Lower lobe of right lung (tissue), 2 donors: Measurements from ENCODE around the gene JAM2. TPM values are rescaled to one million over a fixed set of nuclear protein-coding genes. Genes with fewer than 3 reads are reported as not detected.

Experiments used
- ATAC-seq, 2 donors: fragments of 200-7000 bp; cut with Tn5 transposase; one replicate each; pipeline ENCODE4 v1.9.1; 2020 to 2022; ENCODE audit warnings: mild to moderate bottlenecking in 2 of 2, moderate library complexity in 2 of 2
- DNase-seq: peaks from one replicate; pipeline ENCODE4 v3.0.0-alpha.2; 2020
- H3K27ac ChIP-seq: fragments of 200-600 bp; one replicate; pipeline ENCODE4 v1.8.0; 2022
- H3K27me3 ChIP-seq: fragments of 200-600 bp; one replicate; pipeline ENCODE4 v1.8.0; 2022; ENCODE audit warnings: low read depth
- H3K36me3 ChIP-seq: fragments of 200-600 bp; one replicate; pipeline ENCODE4 v1.8.0; 2022; ENCODE audit warnings: mild to moderate bottlenecking
- H3K4me1 ChIP-seq: fragments of 200-600 bp; one replicate; pipeline ENCODE4 v1.8.0; 2022
- H3K4me3 ChIP-seq: fragments of 200-600 bp; one replicate; pipeline ENCODE4 v1.8.0; 2022; ENCODE audit warnings: mild to moderate bottlenecking
- H3K9me3 ChIP-seq: fragments of 200-600 bp; one replicate; pipeline ENCODE4 v1.8.0; 2022
- intact Hi-C: fragments of 100-400 bp; cut with DNase I; formaldehyde crosslinking; loops from one replicate; pipeline ENCODE4 v1.11.0; 2022
- total RNA-seq: library from RNA; stranded (reverse); fragmentation: NEBNext Ultra II Directional; extraction: Animal tissue kit (Norgen Biotek cat#: 25700); gene quantifications from one replicate; pipeline ENCODE4 v1.2.1, GENCODE V29; 2021
- TF ChIP-seq, protein P1 (sequence below): fragments of 200-600 bp; IDR thresholded peaks from one replicate; pipeline ENCODE4 v1.8.0; 2022; ENCODE audit warnings: antibody characterized with exemption, mild to moderate bottlenecking
- donor health status: DM: no; HTN: yes; CAD: no; lungs with severe emphysema.

The JAM2 gene
- total RNA-seq, 1 donor from 2014 or later = 36.2 TPM

DNA sequence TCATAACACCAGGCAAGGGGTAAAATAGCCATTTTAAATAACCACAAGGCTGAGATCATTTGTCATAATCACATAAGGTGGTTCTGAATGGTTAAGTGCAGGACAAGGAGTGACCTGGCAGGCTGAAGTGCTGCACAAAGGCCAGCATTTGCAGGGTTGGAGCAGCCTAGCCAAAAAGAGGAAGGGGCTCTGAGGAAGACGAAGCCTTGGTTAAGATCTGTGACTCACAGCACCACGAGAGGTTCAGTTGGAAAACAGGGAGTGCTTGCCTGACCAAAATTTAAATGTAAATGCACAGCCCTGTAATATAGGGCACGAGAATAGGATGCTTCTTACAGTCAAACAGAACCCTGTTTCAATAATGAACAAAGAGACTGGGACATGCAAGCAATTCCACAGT is 83.6 kb downstream of the JAM2 start:
- peaks cover 71% of the 10 kb centered on the region for H3K36me3 ChIP-seq
- H3K27ac ChIP-seq = no peak overlapping the region
- DNase-seq = no peak

DNA sequence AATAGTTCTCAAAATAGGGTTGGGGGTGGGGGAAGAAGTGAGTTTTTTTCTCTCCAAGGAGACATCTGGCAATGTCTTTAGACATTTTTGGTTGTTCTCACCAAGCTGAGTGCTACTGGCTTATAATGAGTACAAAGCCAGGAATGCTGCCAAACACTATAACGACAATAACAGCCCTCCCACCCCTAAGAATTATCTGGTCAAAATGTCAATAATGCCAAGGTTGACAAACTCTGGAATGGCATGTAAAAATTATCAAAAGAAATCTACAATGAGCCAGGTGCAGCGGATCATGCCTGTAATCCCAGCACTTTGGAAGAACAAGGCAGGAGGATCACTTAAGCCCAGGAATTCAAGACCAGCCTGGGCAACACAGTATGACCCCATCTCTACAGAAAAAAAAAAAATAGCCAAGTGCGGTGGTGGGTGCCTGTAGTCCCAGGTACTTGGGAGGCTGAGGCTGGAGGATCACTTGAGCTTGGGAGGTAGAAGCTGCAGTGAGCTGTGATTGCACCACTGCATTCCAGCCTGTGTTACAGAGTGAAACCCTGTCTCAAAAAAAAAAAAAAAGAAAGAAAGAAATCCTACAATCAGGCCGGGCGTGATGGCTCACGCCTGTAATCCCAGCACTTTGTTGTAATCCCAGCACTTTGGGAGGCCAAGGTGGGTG is 93.2 kb downstream of the JAM2 start:
- DNase-seq (no peak), ATAC-seq (no peak)
- Histone ChIP-seq H3K27ac (no peak overlapping the region), H3K4me1 (peaks cover 48% of the 10 kb centered on the region), H3K4me3 (no peak overlapping the region), H3K9me3 (no peaks in the 10 kb centered on the region), H3K27me3 (no peaks in the 10 kb centered on the region), H3K36me3 (peaks cover 34% of the 10 kb centered on the region)
- intact Hi-C loops = no loop called here
- TF ChIP-seq, protein P1, sequence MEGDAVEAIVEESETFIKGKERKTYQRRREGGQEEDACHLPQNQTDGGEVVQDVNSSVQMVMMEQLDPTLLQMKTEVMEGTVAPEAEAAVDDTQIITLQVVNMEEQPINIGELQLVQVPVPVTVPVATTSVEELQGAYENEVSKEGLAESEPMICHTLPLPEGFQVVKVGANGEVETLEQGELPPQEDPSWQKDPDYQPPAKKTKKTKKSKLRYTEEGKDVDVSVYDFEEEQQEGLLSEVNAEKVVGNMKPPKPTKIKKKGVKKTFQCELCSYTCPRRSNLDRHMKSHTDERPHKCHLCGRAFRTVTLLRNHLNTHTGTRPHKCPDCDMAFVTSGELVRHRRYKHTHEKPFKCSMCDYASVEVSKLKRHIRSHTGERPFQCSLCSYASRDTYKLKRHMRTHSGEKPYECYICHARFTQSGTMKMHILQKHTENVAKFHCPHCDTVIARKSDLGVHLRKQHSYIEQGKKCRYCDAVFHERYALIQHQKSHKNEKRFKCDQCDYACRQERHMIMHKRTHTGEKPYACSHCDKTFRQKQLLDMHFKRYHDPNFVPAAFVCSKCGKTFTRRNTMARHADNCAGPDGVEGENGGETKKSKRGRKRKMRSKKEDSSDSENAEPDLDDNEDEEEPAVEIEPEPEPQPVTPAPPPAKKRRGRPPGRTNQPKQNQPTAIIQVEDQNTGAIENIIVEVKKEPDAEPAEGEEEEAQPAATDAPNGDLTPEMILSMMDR = no peak

More for the DNA sequence above, 83.6 kb downstream of the JAM2 start:
- no peak for ATAC-seq
- Histone ChIP-seq H3K9me3 (no peaks in the 10 kb centered on the region), H3K4me3 (no peak overlapping the region), H3K4me1 (no peaks in the 10 kb centered on the region), H3K27me3 (no peaks in the 10 kb centered on the region)
- TF ChIP-seq, protein P1 = no peak
- intact Hi-C loops = no loop called here

DNA sequence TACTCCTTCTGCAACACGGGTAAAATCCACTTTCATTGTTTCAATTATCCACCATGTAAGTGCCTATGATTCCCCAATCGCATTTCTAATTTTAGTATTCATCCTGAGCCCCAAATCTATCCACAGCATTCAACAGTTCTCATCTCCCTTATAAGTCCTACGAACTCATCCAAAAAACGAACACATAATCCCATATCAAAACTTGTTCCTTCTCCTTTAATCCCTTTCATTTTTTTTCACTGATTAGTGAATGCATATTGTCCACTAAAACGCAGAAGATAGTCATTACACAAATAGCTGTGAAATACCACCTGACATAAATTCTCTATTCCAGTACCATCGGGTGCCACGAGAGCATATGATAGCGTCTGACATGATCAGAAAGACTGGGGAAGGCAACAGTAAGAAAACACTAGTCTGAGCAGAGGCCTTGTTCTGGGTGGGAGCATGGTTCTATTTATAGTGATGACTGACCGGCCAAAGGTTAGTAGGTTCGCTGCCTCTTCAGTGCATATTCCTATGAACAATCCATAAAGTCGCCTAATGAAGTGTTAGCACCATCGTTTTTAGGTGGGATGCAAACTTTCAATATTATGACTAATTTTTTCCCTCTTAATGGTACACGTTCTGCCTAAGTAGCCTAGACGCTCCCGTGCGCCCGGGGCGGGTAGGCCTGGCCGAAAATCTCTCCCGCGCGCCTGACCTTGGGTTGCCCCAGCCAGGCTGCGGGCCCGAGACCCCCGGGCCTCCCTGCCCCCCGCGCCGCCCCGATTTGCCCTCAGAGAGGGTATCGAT is 95.0 kb downstream of the JAM2 start:
- H3K36me3 ChIP-seq = peaks cover 15% of the 10 kb centered on the region
- H3K4me3 ChIP-seq = peak overlapping the region; percentile 87
- peaks cover 52% of the 10 kb centered on the region for H3K4me1 ChIP-seq
- H3K27ac ChIP-seq = peak overlapping the region; percentile 99
- TF ChIP-seq, protein P1 = no peak
- DNase-seq = no peak
- H3K9me3 ChIP-seq = no peaks in the 10 kb centered on the region
- intact Hi-C loops = no loop called here
- H3K27me3 ChIP-seq = no peaks in the 10 kb centered on the region
- ATAC-seq = peak; percentile 1 to 5

DNA sequence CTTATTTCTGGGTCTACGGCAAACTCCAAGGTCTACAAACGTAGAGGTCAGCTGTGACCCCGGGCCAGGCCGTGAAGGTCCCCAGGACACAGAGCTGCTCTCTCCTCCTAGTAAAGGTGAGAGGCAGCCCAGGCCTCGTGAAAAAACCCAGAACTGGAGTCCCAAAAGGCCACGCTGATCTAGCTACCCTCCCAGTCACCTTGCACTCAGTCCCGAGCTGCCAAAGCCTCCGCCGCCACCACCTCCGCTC is 95.5 kb downstream of the JAM2 start:
- no peaks in the 10 kb centered on the region for H3K27me3 ChIP-seq
- H3K4me1 ChIP-seq = peaks cover 52% of the 10 kb centered on the region
- peak overlapping the region; percentile 87 for H3K4me3 ChIP-seq
- H3K36me3 ChIP-seq = peaks cover 10% of the 10 kb centered on the region
- ATAC-seq (no peak), DNase-seq (no peak)
- TF ChIP-seq, protein P1 = no peak
- H3K27ac ChIP-seq = peak overlapping the region; percentile 99
- no peaks in the 10 kb centered on the region for H3K9me3 ChIP-seq
- intact Hi-C loops = no loop called here

DNA sequence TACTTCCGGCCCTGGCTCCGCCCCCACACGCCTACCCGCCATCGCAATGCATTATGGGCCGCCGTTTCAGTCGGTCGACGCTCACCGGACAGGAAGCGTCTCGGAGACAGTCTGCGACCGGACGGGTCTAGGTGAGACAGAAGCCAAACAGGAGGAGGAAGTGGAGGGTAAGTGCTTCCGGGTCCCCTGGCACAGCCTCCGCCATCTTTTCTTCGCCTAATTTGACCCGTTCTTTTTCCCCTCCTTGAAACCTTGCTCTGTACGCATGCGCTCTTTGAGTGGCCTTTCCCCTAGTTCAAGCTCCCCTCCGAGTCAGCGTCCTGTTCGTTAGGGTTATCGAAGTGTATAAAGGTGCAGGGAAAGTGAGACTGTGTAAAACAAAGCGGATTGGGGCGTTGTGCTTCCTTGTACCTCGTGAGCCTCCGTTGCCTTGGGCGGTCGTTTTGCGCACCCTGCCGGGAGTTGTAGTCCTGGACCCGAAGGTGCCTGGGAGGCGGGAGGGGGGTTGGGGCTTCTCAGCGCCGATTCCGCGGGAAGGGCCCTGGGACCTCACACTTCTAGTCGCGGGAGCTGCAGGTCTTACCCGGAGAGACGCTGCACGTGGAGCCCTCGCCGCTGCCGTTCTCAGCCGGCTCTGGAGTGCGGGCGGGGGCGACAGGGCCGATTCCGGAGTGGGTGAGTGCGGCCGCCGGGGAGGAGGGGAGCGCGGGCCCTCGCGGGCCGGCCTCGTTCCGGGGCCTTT is 96.0 kb downstream of the JAM2 start, which contains the start of the genes ATP5PF and GABPA:
ATP5PF (minus strand) TSS at position 1 of the 742 bp plus-strand sequence. CDS start 5,110 bp downstream, outside the sequence.
GABPA (plus strand) TSS at position 69 of the 742 bp plus-strand sequence. CDS start 6,627 bp downstream, outside the sequence.
- no peaks in the 10 kb centered on the region for H3K9me3 ChIP-seq
- peaks cover 5% of the 10 kb centered on the region for H3K36me3 ChIP-seq
- intact Hi-C loops = no loop called here
- TF ChIP-seq, protein P1 = no peak
- DNase-seq (peak; percentile 98), ATAC-seq (peak; percentile 97 to 98)
- no peaks in the 10 kb centered on the region for H3K27me3 ChIP-seq
- H3K27ac ChIP-seq = peak within 1 kb of the TSS; percentile 99
- peaks cover 52% of the 10 kb centered on the region for H3K4me1 ChIP-seq
- peak within 1 kb of the TSS; percentile 87 for H3K4me3 ChIP-seq
